Measurements from ENCODE around the gene LBX2.

GRCh38 chr2:74458938-74459363 is 40.5 kb downstream of the LBX2 start:
- TF ChIP-seq SIN3A (IDR thresholded peaks at IDR 0.05; ENCODE audit: low read depth, low read length) (no peak), ATF3 (IDR thresholded peaks at IDR 0.05; ENCODE audit: borderline replicate concordance, extremely low read depth, low read depth, low read length) (no peak), HDAC2 (IDR thresholded peaks at IDR 0.05) (no peak), CTCF (IDR thresholded peaks at IDR 0.05 in 2 of 3, conservative IDR thresholded peaks at IDR 0.05 in 1 of 3; ENCODE audit: control insufficient read depth in 2 of 3, extremely low read depth in 1 of 3, insufficient read depth in 1 of 3, low read depth in 3 of 3, low read length in 3 of 3) (no peak), MYC (IDR thresholded peaks at IDR 0.05; ENCODE audit: insufficient read depth, insufficient read length, insufficient replicate concordance, low read length, severe bottlenecking) (no peak), SUZ12 (IDR thresholded peaks at IDR 0.05; ENCODE audit: unreplicated experiment) (no peak), SREBF1 (IDR thresholded peaks at IDR 0.05; ENCODE audit: low read length) (no peak), LARP7 (IDR thresholded peaks at IDR 0.05) (no peak), ZBED1 (IDR thresholded peaks at IDR 0.05; ENCODE audit: borderline replicate concordance) (no peak), MEF2B (IDR thresholded peaks at IDR 0.05; ENCODE audit: partially characterized antibody, poor library complexity, severe bottlenecking) (no peak), NR2C1 (IDR thresholded peaks at IDR 0.05) (no peak), BCL11A (IDR thresholded peaks at IDR 0.05; ENCODE audit: low read depth, low read length) (no peak), NR2C2 (IDR thresholded peaks at IDR 0.05; ENCODE audit: borderline replicate concordance, control insufficient read depth, insufficient read length, low read depth) (no peak), CHD2 (IDR thresholded peaks at IDR 0.05; ENCODE audit: borderline replicate concordance, low read depth, low read length) (no peak)
